Fibroblast of villous mesenchyme (primary cell): ENCODE results near the gene ZNF98. TPM values are rescaled to one million over a fixed set of nuclear protein-coding genes. Genes with fewer than 3 reads are reported as not detected.

Experiments
- DNase-seq: peaks from one replicate; pipeline ENCODE4 v3.0.0-alpha.2; 2010; ENCODE audit warnings: low read depth
- H3K4me3 ChIP-seq: 2 replicates; pipeline ENCODE4 v1.5.1; 2011; ENCODE audit warnings: low read depth, mild to moderate bottlenecking, low read length
- small RNA-seq: library from RNA; depleted of rRNA; stranded (forward); fragments of <200 nt; gene quantifications from one replicate; pipeline ENCODE3, GENCODE V24; 2012
- total RNA-seq: library from RNA; depleted of rRNA; stranded (reverse); fragments of >200 nt; gene quantifications from 2 replicates; pipeline ENCODE4 v1.2.3, GENCODE V29; 2012
- TF ChIP-seq, protein P1 (sequence below): IDR thresholded peaks from 2 replicates; pipeline ENCODE4 v1.5.1; 2012; ENCODE audit warnings: low read depth, mild to moderate bottlenecking, low read length; ENCODE audit not compliant: insufficient read depth

ZNF98 gene
- total RNA-seq, 1 donor, result not detected

DNA sequence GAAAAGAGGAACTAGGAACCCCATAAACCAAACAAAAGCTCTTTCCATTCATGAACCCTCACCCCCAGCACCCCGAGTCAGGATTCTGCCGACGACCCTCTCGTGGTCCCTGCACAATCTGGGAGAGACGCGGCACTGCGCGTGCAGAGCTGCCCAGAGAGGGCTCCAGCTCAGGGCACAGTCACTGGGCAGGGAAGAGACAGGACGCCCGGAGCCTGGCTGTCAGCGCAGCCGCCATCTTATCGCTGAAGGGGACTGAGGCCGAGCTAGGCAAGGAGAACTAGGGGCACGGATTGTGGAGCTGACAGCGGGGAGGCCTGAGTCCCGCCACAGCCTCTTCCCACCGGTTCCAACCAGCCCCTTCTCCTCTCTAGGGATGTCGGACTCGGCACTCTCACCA, 349 bp downstream of the ZNF98 start:
- no peak overlapping the region for H3K4me3 ChIP-seq
- TF ChIP-seq, protein P1, sequence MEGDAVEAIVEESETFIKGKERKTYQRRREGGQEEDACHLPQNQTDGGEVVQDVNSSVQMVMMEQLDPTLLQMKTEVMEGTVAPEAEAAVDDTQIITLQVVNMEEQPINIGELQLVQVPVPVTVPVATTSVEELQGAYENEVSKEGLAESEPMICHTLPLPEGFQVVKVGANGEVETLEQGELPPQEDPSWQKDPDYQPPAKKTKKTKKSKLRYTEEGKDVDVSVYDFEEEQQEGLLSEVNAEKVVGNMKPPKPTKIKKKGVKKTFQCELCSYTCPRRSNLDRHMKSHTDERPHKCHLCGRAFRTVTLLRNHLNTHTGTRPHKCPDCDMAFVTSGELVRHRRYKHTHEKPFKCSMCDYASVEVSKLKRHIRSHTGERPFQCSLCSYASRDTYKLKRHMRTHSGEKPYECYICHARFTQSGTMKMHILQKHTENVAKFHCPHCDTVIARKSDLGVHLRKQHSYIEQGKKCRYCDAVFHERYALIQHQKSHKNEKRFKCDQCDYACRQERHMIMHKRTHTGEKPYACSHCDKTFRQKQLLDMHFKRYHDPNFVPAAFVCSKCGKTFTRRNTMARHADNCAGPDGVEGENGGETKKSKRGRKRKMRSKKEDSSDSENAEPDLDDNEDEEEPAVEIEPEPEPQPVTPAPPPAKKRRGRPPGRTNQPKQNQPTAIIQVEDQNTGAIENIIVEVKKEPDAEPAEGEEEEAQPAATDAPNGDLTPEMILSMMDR, result no peak
- no peak for DNase-seq

DNA sequence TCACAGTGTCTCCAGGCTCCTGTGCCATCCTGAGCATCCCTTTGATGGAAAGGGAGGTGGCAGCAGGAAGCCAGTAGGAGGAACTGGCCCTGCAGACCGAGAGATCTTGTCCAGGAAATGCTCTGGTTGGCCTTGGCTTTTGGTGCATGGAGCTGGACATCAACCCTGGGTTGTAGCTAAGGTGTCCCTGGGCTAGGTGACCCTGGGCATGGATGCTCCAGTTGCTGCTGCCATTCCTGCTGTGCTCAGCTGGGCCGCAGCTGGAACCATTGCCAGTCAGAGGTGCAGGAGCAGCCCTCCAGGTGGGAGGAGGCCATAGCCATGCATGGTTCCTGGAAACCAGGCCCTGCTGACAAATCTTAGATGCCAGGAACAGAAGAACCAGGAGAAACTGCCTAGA, 67.5 kb downstream of the ZNF98 start:
- H3K4me3 ChIP-seq, result no peak overlapping the region
- TF ChIP-seq, protein P1, result no peak
- DNase-seq, result no peak

Small RNAs within 50 kb of the gene (small RNA-seq; reads per million reads assigned to genes)
- gene AC011494.1, result not detected

Other genes with a start within 250 kb of the ZNF98 start
- not detected in 2 replicates for gene ZNF676, start 225.4 kb downstream of the ZNF98 start, total RNA-seq
- not detected in 2 replicates for gene ZNF729, start 135.9 kb downstream of the ZNF98 start, total RNA-seq
- 0.32 and 0.43 TPM in 2 replicates for gene ZNF492, start 212.0 kb upstream of the ZNF98 start, total RNA-seq